Activated CD4-positive, alpha-beta T cell treated with anti-CD3 and anti-CD28 coated beads, Interleukin-2, amount 50 U/mL, for 4 hours (primary cell): ENCODE measurements around the gene NRP1.

ENCODE experiments used
- DNase-seq, 2 experiments: peaks; one replicate each; pipeline ENCODE4 v3.0.0-alpha.2; 2020

Gene NRP1

GRCh38 chr10:33201971-33202370, 132.5 kb downstream of the NRP1 start:
- no peak for DNase-seq

GRCh38 chr10:33201056-33201780, 133.2 kb downstream of the NRP1 start:
- no peak for DNase-seq

- no peak for DNase-seq
These were observed 134.7 kb downstream of the NRP1 start for GRCh38 chr10:33199731-33200232.

- DNase-seq, result no peak
These were observed 135.9 kb downstream of the NRP1 start for GRCh38 chr10:33198610-33199009.

- no peak for DNase-seq
These were observed 137.6 kb downstream of the NRP1 start for GRCh38 chr10:33196710-33197491.

- no peak for DNase-seq
These were observed 138.1 kb downstream of the NRP1 start for GRCh38 chr10:33196377-33196706.

- no peak for DNase-seq
These were observed 138.7 kb downstream of the NRP1 start for GRCh38 chr10:33195608-33196376.

GRCh38 chr10:33193701-33194521, 140.6 kb downstream of the NRP1 start:
- no peak for DNase-seq

GRCh38 chr10:33193057-33193700, 141.3 kb downstream of the NRP1 start:
- DNase-seq, result peak; percentile 76

- no peak for DNase-seq
These were observed 142.3 kb downstream of the NRP1 start for GRCh38 chr10:33192190-33192589.

GRCh38 chr10:33190406-33190805, 144.1 kb downstream of the NRP1 start:
- no peak for DNase-seq

- DNase-seq, result no peak
These were observed 144.7 kb downstream of the NRP1 start for GRCh38 chr10:33189808-33190207.

- no peak for DNase-seq
These were observed 145.1 kb downstream of the NRP1 start for GRCh38 chr10:33189363-33189762.

GRCh38 chr10:33187427-33187999, 147.0 kb downstream of the NRP1 start:
- no peak for DNase-seq

- no peak for DNase-seq
These were observed 148.3 kb downstream of the NRP1 start for GRCh38 chr10:33186150-33186549.

GRCh38 chr10:33183655-33184054, 150.8 kb downstream of the NRP1 start:
- DNase-seq, result no peak

- DNase-seq, result no peak
These were observed 153.5 kb downstream of the NRP1 start for GRCh38 chr10:33180921-33181320.

- peak in 1 of 2 experiments; percentile 0 for DNase-seq
These were observed 154.1 kb downstream of the NRP1 start for GRCh38 chr10:33180390-33180789.

- DNase-seq, result no peak
These were observed 155.4 kb downstream of the NRP1 start for GRCh38 chr10:33179067-33179466.

- no peak for DNase-seq
These were observed 156.3 kb downstream of the NRP1 start for GRCh38 chr10:33178026-33178755.

GRCh38 chr10:33176688-33177087, 157.8 kb downstream of the NRP1 start:
- DNase-seq, result no peak
